HL-60 (cell line): ENCODE measurements around the gene SLC22A31.

Source experiments
- CTCF ChIP-seq: IDR thresholded peaks from one replicate; pipeline ENCODE4 v1.5.1; 2011; ENCODE audit warnings: low read length, control low read depth, inconsistent platforms; ENCODE audit not compliant: insufficient read depth
- GABPA ChIP-seq: IDR thresholded peaks from 2 replicates; pipeline ENCODE4 v1.6.1; 2012; ENCODE audit warnings: low read depth
- POLR2AphosphoS5 ChIP-seq: IDR thresholded peaks from 2 replicates; pipeline ENCODE4 v1.6.1; 2012; ENCODE audit warnings: low read depth
- SPI1 ChIP-seq: IDR thresholded peaks from 2 replicates; pipeline ENCODE4 v1.6.1; 2012; ENCODE audit warnings: low read depth, mild to moderate bottlenecking, borderline replicate concordance

DNA sequence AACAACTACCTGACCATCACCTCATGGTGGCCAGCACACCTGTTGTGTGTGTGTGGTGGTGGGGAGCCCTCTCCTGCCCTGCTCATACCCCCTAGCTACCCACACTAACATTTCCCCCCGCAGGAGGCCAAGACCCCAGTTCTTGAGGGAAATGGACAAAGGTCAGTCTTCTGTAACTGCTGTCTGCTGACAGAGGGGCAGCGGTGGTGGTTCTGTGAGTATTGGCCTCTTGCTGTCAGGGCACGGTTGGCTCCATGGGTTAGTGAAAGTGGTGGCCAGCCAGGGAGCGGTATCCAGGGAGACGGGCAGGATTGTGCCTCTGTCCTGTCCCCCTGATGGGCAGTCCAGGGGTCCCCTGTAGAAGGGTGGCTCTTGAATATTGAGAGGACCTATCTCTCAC, 43.3 kb upstream of the SLC22A31 start:
- TF ChIP-seq CTCF (no peak), POLR2AphosphoS5 (no peak), SPI1 (no peak), GABPA (no peak)
